ENCODE results near the gene HCN3.
"Not testable (repeated sequence)": the region's sequence is repeated elsewhere in the genome, so short reads cannot be mapped to it uniquely, and the experiment has no call there.

Gene HCN3

GRCh38 chr1:155285631-155286044, 8.4 kb downstream of the HCN3 start:
- no peak for DNase-seq

DNA sequence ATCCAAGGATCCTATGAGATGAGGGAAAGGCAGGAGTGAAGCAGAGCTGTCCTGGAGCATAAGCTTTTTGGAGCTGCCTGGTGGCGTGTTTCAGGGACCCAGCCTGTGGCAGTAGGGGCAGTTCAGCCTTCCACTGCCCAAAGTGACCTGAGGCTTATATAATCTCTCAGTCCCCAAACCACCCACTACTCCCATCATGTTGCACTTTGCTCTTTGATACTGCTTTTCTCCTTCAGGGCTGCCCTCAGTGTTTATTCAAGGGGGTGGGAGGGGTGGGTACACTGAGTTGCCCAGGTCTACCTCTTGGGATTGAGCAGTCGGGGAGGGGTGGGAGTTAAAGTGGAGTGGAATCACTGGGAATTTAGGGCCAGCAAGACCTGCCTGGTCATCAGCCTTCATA, 9.3 kb downstream of the HCN3 start:
- DNase-seq = no peak

DNA sequence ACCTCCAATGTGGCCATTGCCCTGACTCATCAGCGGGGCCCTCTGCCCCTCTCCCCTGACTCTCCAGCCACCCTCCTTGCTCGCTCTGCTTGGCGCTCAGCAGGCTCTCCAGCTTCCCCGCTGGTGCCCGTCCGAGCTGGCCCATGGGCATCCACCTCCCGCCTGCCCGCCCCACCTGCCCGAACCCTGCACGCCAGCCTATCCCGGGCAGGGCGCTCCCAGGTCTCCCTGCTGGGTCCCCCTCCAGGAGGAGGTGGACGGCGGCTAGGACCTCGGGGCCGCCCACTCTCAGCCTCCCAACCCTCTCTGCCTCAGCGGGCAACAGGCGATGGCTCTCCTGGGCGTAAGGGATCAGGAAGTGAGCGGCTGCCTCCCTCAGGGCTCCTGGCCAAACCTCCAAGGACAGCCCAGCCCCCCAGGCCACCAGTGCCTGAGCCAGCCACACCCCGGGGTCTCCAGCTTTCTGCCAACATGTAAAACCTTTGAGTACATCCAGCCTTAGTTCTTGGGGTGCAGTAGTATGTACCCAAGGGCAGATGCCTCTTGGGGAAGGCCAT, 10.8 kb downstream of the HCN3 start:
- DNase-seq = no peak

DNA sequence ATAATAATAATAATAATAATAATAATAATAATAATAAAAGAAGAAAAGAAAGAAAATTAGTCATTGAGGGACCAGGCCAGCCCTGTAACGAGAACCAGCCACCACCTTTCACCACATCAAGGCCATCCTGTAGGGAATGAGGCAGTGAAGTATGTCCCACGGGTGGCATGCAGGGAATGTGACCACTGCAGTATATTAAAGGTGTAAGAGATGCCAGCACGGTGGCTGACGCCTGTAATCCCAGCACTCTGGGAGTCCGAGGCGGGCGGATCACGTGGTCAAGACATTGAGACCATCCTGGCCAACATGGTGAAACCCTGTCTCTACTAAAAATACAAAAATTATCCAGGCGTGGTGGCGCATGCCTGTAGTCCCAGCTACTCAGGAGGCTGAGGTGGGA, 13.7 kb downstream of the HCN3 start:
- DNase-seq = not testable (repeated sequence)

- DNase-seq = no peak
Measured at GRCh38 chr1:155293086-155293749, 16.0 kb downstream of the HCN3 start.

DNA sequence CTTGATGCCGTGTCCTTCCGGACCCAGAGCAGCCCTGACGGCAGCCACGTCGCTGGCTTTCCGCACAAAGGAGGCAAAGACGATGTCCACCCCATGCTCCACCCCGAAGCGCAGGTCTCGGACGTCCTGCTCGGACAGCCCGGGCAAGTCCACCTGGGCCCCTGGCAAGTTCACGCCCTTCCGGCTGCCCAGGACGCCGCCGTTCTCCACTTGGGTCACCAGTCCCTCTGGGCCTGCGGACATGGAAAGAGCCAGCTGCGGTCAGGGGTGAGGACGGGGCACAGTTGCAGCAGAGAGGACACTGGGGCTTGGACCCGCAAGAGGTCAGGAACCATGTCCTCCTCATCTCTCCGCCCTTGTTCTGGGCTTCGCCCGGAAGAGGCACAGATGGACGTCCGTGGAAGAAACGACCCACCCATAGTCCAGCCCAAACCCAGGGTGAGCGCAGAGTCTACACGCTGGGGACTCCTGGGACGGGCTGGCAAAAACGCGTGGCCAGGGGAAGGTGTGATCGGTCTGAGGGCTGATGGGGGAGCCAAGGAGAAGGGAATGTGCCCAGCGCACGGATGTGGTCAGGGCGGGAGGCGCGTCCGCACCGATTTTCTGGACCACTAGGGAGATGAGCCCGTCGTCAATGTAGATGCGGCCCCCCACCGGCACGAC, 17.4 kb downstream of the HCN3 start:
- no peak for DNase-seq

GRCh38 chr1:155295183-155295941, 18.1 kb downstream of the HCN3 start:
- DNase-seq = no peak

GRCh38 chr1:155295942-155296267, 18.6 kb downstream of the HCN3 start:
- no peak for DNase-seq

GRCh38 chr1:155296661-155297060, 19.4 kb downstream of the HCN3 start:
- no peak for DNase-seq

DNA sequence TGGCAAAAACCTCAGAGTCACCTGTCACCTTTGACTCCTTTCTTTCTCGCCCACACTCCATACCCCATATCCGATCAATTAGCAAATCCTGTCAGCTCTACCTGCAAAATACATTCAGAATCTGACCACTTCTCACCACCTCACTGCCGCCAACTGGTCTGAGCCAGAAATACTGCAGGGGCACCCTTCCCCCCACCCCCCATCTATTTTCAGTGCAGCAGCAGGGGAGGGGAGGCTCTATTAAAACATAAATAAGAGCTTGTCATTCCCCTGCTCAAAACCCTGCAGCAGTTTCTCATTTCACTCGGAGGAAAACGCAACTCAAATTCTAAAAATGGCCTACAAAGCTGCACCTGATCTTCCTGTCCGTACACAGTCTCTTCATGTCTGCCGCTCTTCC, 20.1 kb downstream of the HCN3 start:
- DNase-seq = no peak

DNA sequence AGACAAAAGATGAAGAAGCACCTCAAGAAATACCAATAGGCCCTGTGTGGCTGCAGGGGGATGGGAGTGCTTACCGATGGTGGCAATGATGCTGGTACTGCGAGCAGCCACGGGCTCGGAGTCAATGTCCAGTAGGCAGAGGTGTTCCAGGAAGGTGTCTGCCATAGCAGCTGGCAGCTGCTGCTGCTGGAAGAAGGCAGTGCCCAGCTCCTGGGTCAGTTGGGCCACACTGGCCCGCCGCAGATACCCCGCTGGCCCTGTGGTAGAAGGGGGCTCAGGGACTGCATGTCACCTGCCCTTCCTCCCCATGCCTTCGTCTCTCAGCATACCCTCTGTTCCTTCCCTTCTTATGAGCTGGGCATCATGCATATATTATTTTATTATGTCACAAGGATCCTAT, 22.8 kb downstream of the HCN3 start:
- DNase-seq = no peak

- no peak for DNase-seq
Measured at GRCh38 chr1:155300553-155301329, 23.5 kb downstream of the HCN3 start.

- DNase-seq = no peak
Measured at GRCh38 chr1:155301342-155301841, 24.1 kb downstream of the HCN3 start, which contains the start of gene PKLR. Gene PKLR, minus strand, starts transcription at chr1:155301438. Its CDS starts 43 bp downstream, at chr1:155301395.

DNA sequence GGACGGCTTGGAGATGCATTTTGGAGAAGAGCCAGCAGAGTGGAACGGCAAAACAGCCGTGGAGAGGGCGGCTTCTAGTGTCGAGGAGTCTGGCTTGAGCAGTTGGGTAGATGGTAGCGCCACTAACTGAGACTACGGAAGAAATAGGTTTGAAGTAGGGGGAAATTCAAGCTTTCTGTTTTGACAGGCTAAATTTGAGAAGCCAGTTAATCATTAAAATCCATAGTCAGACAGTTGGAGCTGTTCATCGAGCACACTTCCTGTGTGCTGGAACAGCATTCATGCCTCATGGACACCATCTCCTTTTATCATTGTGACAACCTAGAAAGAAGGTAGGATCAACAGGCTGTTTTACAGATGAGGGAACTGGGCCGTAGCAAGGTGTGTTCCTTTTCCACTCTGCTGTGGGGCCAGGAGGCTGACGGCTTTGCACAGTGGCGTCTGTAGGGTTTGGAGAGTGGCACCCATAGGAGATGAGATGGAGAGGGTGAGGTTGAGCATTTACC, 27.3 kb downstream of the HCN3 start:
- DNase-seq = no peak

DNA sequence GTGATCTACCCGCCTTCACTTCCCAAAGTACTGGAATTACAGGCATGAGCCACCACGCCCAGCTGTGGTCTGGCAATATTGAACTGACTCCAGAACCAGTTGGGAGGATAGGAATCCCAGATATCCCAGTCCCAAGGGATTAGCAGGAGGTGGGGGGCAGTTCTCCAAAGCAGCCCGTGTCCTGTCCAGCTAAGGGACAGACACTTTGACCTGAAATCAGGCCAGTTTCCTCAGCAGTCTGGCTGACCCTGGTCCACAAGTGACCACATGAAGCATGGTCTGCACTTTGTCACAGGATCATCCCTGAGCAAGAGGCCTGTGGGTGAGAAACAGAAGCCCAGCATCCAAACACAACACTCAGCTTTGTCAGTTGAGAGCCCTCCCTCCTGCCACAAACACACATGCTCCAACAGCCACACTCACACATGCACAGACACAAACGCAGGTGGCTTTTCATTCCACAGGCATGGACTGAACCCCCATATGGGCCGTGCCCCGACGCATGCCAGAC, 28.7 kb downstream of the HCN3 start:
- DNase-seq = no peak

DNA sequence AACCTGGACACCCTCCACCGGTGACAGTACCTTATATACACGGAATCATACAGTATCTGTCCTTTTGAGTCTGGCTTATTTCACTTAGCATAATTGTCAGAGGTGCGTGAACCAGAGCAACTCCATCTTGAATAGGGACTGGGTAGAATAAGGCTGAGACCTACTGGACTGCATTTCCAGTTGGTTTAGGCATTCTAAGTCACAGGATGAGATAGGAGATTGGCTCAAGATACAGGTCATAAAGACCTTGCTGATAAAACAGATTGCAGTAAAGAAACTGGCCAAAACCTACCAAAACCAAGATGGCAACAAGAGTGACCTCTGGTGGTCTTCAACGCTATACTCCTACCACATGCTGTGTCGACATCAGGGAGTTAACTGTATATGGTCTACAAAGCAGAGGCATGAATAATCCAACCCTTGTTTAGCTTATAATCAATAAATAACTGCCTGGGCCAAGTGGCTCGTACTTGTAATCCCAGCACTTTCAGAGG, 30.0 kb downstream of the HCN3 start:
- no peak for DNase-seq

- DNase-seq = peak; percentile 98
Measured at GRCh38 chr1:155308493-155309422, 31.5 kb downstream of the HCN3 start, which contains the start of gene FDPS. Gene FDPS, plus strand, starts transcription at chr1:155308866. Its CDS starts 924 bp downstream, at chr1:155309790.

GRCh38 chr1:155309423-155310021, 32.3 kb downstream of the HCN3 start:
- no peak for DNase-seq

DNA sequence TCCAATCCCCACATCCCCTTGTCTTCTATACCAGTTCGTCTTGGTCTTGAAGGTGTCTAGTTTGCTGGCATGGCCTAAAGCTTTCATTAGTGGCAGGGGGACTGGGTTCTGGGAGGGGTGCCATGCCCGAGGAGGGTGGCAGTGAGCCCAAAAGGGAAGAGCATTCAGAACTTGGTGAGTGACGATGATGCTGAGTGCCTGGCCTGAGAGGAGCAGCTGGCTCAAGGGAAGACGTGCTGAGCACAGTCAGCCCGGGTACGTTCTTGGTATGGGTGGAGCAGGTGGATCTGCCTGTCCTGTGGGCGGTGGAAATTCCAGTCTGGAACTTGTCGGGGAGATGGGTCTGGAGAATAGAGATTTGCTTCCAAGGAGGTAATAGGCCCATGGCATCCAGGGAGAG, 36.0 kb downstream of the HCN3 start:
- no peak for DNase-seq

DNA sequence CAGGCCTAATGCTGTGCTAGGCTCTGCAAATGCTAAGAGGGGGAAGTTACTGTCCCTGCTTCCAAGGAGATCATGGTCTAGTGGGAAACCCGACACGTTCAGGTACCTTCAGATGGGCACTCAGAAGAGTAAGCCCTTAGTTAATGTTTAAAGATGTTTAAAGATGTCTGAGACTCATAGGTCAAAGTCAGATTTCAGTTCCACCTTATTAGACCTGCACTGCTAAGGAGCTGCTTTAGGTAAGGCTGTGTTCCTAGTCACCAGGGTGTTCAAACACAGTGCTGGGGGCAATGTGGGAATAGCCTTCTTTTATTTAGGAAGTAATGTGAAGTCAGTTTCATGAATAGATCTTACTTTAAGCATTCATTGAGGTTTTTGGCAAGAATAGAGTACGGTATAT, 39.7 kb downstream of the HCN3 start:
- DNase-seq = no peak

Data from NCI-H2107 (cell line).